Fibroblast of lung (primary cell): Measurements from ENCODE around the gene HIGD1A. TPM values are rescaled to one million over a fixed set of nuclear protein-coding genes. Genes with fewer than 3 reads are reported as not detected.
A peak's percentile ranks its signal among the peaks of the same experiment; 100 is the strongest.

Source experiments
- DNase-seq, 2 donors: peaks; one replicate each; pipeline versions ENCODE4 v3.0.0 to v3.0.0-alpha.2; 2010; ENCODE audit warnings: low read depth in 2 of 2
- H2AFZ ChIP-seq: 2 replicates; pipeline ENCODE4 v1.5.1; 2012; ENCODE audit warnings: low read length, control low read depth, inconsistent platforms
- H3K27ac ChIP-seq: 2 replicates; pipeline ENCODE4 v1.5.1; 2011; ENCODE audit warnings: low read length, control low read depth; ENCODE audit not compliant: insufficient read depth
- H3K27me3 ChIP-seq: 2 replicates; pipeline ENCODE4 v1.5.1; 2011; ENCODE audit warnings: mild to moderate bottlenecking, low read length; ENCODE audit not compliant: control insufficient read depth, insufficient read depth
- H3K36me3 ChIP-seq: 2 replicates; pipeline ENCODE4 v1.5.1; 2011; ENCODE audit warnings: low read length; ENCODE audit not compliant: control insufficient read depth, insufficient read depth
- H3K4me1 ChIP-seq: 2 replicates; pipeline ENCODE4 v1.5.1; 2011; ENCODE audit warnings: low read length; ENCODE audit not compliant: control insufficient read depth, insufficient read depth; ENCODE audit errors: extremely low read depth
- H3K4me2 ChIP-seq: 2 replicates; pipeline ENCODE4 v1.5.1; 2011; ENCODE audit warnings: low read length, control low read depth; ENCODE audit not compliant: insufficient read depth; ENCODE audit errors: extremely low read depth
- H3K4me3 ChIP-seq, 4 experiments: fragments of 200-600 bp in 1 of 4; sonication (generic) in 1 of 4; replicated peaks in 1 of 4; 2 replicates each; pipeline ENCODE4 v1.5.1; 2011 to 2016; ENCODE audit warnings: low read length in 4 of 4, low read depth in 3 of 4, mild to moderate bottlenecking in 3 of 4, control low read depth in 2 of 4, inconsistent platforms in 1 of 4, mixed read lengths in 1 of 4; ENCODE audit not compliant: insufficient read depth in 1 of 4; ENCODE audit errors: control extremely low read depth in 1 of 4
- H3K79me2 ChIP-seq: 2 replicates; pipeline ENCODE4 v1.5.1; 2012; ENCODE audit warnings: mild to moderate bottlenecking, low read length, inconsistent platforms; ENCODE audit not compliant: control insufficient read depth, insufficient read depth
- H3K9ac ChIP-seq: 2 replicates; pipeline ENCODE4 v1.5.1; 2011; ENCODE audit warnings: mild to moderate bottlenecking, low read length, control low read depth; ENCODE audit not compliant: insufficient read depth
- H3K9me3 ChIP-seq: 2 replicates; pipeline ENCODE4 v1.5.1; 2012; ENCODE audit warnings: low read depth, low read length; ENCODE audit not compliant: control insufficient read depth, insufficient read depth
- H4K20me1 ChIP-seq: 2 replicates; pipeline ENCODE4 v1.5.1; 2011; ENCODE audit warnings: low read length; ENCODE audit not compliant: control insufficient read depth, insufficient read depth; ENCODE audit errors: extremely low read depth
- EZH2 ChIP-seq: IDR thresholded peaks from 2 replicates; pipeline ENCODE4 v1.5.1; 2012; ENCODE audit warnings: low read length, control low read depth, mild to moderate bottlenecking; ENCODE audit errors: missing control alignments
- polyA plus RNA-seq, 2 donors: library from polyadenylated mRNA; depleted of rRNA in 1 of 2; stranded (reverse) in 1 of 2; unstranded in 1 of 2; fragments of >200 nt; gene quantifications; 2 replicates each; pipeline ENCODE4 v1.2.1, GENCODE V29; 2011 to 2012; ENCODE audit warnings: missing spikeins in 1 of 2
- total RNA-seq: library from RNA; depleted of rRNA; stranded (reverse); fragments of >200 nt; gene quantifications from 2 replicates; pipeline ENCODE4 v1.2.1, GENCODE V29; 2014
- TF ChIP-seq, protein P1 (sequence below), 2 donors: IDR thresholded peaks in 1 of 2; conservative IDR thresholded peaks in 1 of 2; 1 replicate in 1 of 2; 2 replicates in 1 of 2; pipeline ENCODE4 v1.5.1; 2011 to 2012; ENCODE audit warnings: low read length in 2 of 2, control low read depth in 1 of 2, inconsistent platforms in 1 of 2, low read depth in 1 of 2, mild to moderate bottlenecking in 1 of 2

Gene HIGD1A
- total and polyA plus RNA-seq, 2 donors (not counting 1 experiment from before 2014, with no cell fraction given) = 121 to 245 TPM

DNA sequence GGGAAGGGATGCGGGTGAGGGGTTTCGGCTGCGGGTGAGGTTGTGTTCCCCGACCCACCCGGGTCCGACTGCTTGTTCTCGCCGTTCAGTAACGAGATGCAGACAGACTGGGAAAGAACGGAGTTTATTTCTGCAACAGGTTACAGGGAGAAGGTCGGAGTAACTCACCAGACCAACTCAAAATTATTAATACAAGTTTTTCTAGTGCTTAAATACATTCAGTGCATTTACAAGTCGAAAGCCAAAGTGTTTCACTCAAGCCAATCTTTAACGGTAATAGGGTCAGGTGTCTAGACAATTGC lies 492 bp upstream of the HIGD1A start:
- Histone ChIP-seq H2AFZ (peak overlapping the region; percentile 95), H3K4me2 (peak overlapping the region; percentile 87), H4K20me1 (no peaks in the 10 kb centered on the region), H3K27ac (peak overlapping the region; percentile 93), H3K4me1 (no peaks in the 10 kb centered on the region), H3K9me3 (no peaks in the 10 kb centered on the region), H3K9ac (peak overlapping the region; percentile 80), H3K4me3 (peak overlapping the region; percentile 60 to 96 (median 78)), H3K79me2 (peaks cover 28% of the 10 kb centered on the region), H3K27me3 (peaks cover 2% of the 10 kb centered on the region), H3K36me3 (no peaks in the 10 kb centered on the region)
- peak; percentile 4 to 28 for DNase-seq
- TF ChIP-seq, protein P1, sequence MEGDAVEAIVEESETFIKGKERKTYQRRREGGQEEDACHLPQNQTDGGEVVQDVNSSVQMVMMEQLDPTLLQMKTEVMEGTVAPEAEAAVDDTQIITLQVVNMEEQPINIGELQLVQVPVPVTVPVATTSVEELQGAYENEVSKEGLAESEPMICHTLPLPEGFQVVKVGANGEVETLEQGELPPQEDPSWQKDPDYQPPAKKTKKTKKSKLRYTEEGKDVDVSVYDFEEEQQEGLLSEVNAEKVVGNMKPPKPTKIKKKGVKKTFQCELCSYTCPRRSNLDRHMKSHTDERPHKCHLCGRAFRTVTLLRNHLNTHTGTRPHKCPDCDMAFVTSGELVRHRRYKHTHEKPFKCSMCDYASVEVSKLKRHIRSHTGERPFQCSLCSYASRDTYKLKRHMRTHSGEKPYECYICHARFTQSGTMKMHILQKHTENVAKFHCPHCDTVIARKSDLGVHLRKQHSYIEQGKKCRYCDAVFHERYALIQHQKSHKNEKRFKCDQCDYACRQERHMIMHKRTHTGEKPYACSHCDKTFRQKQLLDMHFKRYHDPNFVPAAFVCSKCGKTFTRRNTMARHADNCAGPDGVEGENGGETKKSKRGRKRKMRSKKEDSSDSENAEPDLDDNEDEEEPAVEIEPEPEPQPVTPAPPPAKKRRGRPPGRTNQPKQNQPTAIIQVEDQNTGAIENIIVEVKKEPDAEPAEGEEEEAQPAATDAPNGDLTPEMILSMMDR (conservative IDR thresholded peaks at IDR 0.05 in 1 of 2, IDR thresholded peaks at IDR 0.05 in 1 of 2; ENCODE audit: low read depth in 1 of 2, low read length in 2 of 2) = no peak
- TF ChIP-seq EZH2 = no peak

DNA sequence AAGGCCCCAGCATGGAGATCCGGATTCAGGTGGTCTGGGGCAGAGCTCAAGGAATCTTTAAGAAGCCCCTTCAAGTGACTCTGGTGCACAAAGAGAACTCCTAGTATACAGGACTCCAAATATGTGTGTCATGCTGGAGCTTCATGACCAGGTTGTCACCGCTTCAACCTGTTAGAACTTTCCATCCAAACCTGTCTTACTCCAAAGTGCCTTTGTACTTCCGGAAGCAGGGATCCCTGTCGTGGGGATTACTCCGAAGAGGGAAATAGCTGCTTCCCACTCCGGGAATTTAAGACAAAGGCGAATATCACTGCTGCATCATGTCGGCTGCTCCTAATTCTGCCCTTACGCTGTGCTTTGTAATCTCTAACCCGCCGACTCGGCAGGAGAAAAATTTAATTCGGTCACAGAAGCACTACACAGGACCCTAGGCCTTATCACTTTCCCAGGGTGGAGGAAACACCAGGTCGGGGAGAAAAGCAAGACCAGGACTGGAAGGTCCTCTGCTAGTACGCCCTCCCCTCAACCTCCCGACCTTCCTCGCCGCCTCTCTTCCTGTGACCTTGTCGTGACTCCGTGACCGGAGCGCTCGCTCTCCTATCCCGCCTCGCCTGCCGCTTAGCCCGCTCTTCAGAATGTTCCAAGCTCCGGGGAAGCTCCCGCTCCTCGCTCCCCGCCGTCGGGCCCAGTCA lies 730 bp downstream of the HIGD1A start:
- TF ChIP-seq, protein P1 (conservative IDR thresholded peaks at IDR 0.05 in 1 of 2, IDR thresholded peaks at IDR 0.05 in 1 of 2; ENCODE audit: low read depth in 1 of 2, low read length in 2 of 2) = no peak
- no peak for TF ChIP-seq EZH2
- peak overlapping the region; percentile 80 for H2AFZ ChIP-seq
- peak overlapping the region; percentile 93 for H3K27ac ChIP-seq
- H4K20me1 ChIP-seq = no peaks in the 10 kb centered on the region
- H3K79me2 ChIP-seq = peaks cover 34% of the 10 kb centered on the region
- no peaks in the 10 kb centered on the region for H3K9me3 ChIP-seq
- peak; percentile 29 to 32 for DNase-seq
- peak overlapping the region; percentile 80 for H3K9ac ChIP-seq
- H3K36me3 ChIP-seq = no peaks in the 10 kb centered on the region
- H3K27me3 ChIP-seq = peaks cover 2% of the 10 kb centered on the region
- H3K4me3 ChIP-seq = peak overlapping the region; percentile 60 to 96 (median 80)
- no peaks in the 10 kb centered on the region for H3K4me1 ChIP-seq
- H3K4me2 ChIP-seq = peak overlapping the region; percentile 92

DNA sequence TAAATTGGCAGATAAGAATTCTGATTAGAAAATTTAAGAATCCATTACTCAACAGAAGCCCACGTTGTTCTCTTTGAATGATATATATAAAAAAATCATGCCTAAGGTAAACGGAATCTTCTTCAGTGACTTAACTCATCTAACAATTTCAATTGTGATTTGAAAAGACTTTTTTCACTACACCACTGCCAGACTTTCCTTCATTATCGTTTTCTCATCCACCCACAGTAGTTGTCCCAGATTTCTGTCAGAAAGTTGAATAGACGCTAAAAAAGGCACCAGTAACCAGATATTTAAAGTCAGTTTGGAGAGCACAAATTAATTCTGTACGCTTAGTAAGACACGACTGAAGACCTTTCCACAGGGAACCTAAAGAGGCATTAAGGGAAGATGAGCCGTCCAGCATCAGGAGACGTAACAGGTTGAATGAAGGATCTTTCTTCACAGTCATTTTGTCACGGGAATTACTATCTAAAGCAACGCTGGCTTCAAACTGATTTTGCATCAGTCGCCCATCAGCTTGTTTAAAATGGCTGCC lies 1.3 kb downstream of the HIGD1A start:
- Histone ChIP-seq H3K27ac (peak overlapping the region; percentile 93), H3K79me2 (peaks cover 34% of the 10 kb centered on the region)
- TF ChIP-seq EZH2 = no peak
- TF ChIP-seq, protein P1 (conservative IDR thresholded peaks at IDR 0.05 in 1 of 2, IDR thresholded peaks at IDR 0.05 in 1 of 2; ENCODE audit: low read depth in 1 of 2, low read length in 2 of 2) = no peak

More for the DNA sequence above, 1.3 kb downstream of the HIGD1A start:
- Histone ChIP-seq H3K27me3 (peaks cover 2% of the 10 kb centered on the region), H3K4me3 (peak overlapping the region; percentile 60 to 96 (median 80)), H3K4me2 (peak overlapping the region; percentile 92), H3K9me3 (no peaks in the 10 kb centered on the region), H4K20me1 (no peaks in the 10 kb centered on the region), H3K36me3 (no peaks in the 10 kb centered on the region), H3K9ac (no peak overlapping the region), H2AFZ (no peak overlapping the region), H3K4me1 (no peaks in the 10 kb centered on the region)
- peak in 1 of 2 donors; percentile 22 for DNase-seq
